ENCODE results near the gene CFAP92.

- TF ChIP-seq, protein P1, sequence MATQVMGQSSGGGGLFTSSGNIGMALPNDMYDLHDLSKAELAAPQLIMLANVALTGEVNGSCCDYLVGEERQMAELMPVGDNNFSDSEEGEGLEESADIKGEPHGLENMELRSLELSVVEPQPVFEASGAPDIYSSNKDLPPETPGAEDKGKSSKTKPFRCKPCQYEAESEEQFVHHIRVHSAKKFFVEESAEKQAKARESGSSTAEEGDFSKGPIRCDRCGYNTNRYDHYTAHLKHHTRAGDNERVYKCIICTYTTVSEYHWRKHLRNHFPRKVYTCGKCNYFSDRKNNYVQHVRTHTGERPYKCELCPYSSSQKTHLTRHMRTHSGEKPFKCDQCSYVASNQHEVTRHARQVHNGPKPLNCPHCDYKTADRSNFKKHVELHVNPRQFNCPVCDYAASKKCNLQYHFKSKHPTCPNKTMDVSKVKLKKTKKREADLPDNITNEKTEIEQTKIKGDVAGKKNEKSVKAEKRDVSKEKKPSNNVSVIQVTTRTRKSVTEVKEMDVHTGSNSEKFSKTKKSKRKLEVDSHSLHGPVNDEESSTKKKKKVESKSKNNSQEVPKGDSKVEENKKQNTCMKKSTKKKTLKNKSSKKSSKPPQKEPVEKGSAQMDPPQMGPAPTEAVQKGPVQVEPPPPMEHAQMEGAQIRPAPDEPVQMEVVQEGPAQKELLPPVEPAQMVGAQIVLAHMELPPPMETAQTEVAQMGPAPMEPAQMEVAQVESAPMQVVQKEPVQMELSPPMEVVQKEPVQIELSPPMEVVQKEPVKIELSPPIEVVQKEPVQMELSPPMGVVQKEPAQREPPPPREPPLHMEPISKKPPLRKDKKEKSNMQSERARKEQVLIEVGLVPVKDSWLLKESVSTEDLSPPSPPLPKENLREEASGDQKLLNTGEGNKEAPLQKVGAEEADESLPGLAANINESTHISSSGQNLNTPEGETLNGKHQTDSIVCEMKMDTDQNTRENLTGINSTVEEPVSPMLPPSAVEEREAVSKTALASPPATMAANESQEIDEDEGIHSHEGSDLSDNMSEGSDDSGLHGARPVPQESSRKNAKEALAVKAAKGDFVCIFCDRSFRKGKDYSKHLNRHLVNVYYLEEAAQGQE (tag by site-specific recombination; IDR thresholded peaks at IDR 0.05): no peak
- TF ChIP-seq ZNF248 (tag by site-specific recombination; IDR thresholded peaks at IDR 0.05) (no peak), ZNF184 (tag by site-specific recombination; IDR thresholded peaks at IDR 0.05) (no peak), ZNF16 (tag by site-specific recombination; IDR thresholded peaks at IDR 0.05; ENCODE audit: low read depth) (no peak), ZNF404 (tag by site-specific recombination; IDR thresholded peaks at IDR 0.05) (no peak)
- TF ChIP-seq, protein P2, sequence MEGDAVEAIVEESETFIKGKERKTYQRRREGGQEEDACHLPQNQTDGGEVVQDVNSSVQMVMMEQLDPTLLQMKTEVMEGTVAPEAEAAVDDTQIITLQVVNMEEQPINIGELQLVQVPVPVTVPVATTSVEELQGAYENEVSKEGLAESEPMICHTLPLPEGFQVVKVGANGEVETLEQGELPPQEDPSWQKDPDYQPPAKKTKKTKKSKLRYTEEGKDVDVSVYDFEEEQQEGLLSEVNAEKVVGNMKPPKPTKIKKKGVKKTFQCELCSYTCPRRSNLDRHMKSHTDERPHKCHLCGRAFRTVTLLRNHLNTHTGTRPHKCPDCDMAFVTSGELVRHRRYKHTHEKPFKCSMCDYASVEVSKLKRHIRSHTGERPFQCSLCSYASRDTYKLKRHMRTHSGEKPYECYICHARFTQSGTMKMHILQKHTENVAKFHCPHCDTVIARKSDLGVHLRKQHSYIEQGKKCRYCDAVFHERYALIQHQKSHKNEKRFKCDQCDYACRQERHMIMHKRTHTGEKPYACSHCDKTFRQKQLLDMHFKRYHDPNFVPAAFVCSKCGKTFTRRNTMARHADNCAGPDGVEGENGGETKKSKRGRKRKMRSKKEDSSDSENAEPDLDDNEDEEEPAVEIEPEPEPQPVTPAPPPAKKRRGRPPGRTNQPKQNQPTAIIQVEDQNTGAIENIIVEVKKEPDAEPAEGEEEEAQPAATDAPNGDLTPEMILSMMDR (tag by site-specific recombination; IDR thresholded peaks at IDR 0.05): no peak
- TF ChIP-seq, protein P3, sequence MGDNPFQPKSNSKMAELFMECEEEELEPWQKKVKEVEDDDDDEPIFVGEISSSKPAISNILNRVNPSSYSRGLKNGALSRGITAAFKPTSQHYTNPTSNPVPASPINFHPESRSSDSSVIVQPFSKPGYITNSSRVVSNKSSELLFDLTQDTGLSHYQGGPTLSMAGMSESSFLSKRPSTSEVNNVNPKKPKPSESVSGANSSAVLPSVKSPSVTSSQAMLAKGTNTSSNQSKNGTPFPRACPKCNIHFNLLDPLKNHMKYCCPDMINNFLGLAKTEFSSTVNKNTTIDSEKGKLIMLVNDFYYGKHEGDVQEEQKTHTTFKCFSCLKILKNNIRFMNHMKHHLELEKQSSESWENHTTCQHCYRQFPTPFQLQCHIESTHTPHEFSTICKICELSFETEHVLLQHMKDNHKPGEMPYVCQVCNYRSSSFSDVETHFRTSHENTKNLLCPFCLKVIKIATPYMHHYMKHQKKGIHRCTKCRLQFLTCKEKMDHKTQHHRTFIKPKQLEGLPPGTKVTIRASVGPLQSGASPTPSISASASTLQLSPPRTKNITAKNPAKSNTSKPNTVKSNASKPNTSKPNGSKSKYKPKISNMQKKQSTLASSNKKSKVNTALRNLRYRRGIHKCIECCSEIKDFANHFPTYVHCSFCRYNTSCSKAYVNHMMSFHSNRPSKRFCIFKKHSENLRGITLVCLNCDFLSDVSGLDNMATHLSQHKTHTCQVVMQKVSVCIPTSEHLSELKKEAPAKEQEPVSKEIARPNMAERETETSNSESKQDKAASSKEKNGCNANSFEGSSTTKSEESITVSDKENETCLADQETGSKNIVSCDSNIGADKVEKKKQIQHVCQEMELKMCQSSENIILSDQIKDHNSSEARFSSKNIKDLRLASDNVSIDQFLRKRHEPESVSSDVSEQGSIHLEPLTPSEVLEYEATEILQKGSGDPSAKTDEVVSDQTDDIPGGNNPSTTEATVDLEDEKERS (tag by site-specific recombination; IDR thresholded peaks at IDR 0.05): no peak
- TF ChIP-seq, protein P4, sequence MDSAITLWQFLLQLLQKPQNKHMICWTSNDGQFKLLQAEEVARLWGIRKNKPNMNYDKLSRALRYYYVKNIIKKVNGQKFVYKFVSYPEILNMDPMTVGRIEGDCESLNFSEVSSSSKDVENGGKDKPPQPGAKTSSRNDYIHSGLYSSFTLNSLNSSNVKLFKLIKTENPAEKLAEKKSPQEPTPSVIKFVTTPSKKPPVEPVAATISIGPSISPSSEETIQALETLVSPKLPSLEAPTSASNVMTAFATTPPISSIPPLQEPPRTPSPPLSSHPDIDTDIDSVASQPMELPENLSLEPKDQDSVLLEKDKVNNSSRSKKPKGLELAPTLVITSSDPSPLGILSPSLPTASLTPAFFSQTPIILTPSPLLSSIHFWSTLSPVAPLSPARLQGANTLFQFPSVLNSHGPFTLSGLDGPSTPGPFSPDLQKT (IDR thresholded peaks at IDR 0.05; ENCODE audit: borderline replicate concordance, low read depth, low read length): no peak
Measured at GRCh38 chr3:128878011-128878457, 115.8 kb downstream of the CFAP92 start.
